ENCODE results near the gene TRIO. TPM values are rescaled to one million over a fixed set of nuclear protein-coding genes. Genes with fewer than 3 reads are reported as not detected.
A peak's percentile ranks its signal among the peaks of the same experiment; 100 is the strongest.

The TRIO gene
- total and polyA plus RNA-seq, 7 donors = 18.5 to 77.5 (median 35.0) TPM

DNA sequence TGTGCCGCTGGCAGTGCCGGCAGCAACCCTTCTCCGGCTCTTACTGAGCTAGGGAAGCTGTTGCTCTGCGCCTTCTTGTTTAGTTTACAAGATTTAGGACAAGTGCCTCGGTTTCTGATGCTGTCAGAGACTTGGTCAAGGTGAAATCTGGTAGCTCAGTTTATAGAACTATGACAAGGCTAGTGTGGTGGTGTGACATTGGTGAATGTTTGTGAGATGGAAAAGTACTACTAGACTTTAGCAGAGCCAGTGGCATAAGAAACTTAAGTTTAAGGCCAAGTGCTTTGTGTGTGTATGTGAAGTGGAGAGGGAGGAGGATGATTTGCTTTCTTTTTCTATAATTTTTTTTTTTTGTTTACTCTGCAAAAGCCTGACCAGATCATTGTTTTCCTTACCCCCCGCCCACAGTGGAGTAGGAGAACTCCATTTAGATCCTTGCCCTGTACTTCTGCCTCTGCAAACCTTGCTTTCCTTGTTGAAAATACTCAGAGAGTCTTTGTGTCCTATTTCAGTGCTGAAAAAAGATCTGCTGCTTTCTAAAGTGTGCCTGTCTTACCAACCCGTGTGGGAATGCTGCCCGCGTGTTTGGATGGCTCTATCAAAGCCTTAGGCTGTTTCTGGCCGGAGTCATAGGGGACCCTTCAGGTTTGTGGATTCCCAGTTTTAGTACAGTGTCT, 75.9 kb downstream of the TRIO start:
- Histone ChIP-seq H3K36me3 (ENCODE audit: insufficient read depth in 1 of 2, low read depth in 1 of 2) (no peaks in the 10 kb centered on the region), H3K4me3 (no peak overlapping the region), H3K9me3 (no peaks in the 10 kb centered on the region), H3K27me3 (ENCODE audit: insufficient read depth in 3 of 3, low read length in 2 of 3) (no peaks in the 10 kb centered on the region), H3K4me1 (peaks cover 74% of the 10 kb centered on the region), H3K27ac (peak overlapping the region; percentile 62)
- TF ChIP-seq, protein P1, sequence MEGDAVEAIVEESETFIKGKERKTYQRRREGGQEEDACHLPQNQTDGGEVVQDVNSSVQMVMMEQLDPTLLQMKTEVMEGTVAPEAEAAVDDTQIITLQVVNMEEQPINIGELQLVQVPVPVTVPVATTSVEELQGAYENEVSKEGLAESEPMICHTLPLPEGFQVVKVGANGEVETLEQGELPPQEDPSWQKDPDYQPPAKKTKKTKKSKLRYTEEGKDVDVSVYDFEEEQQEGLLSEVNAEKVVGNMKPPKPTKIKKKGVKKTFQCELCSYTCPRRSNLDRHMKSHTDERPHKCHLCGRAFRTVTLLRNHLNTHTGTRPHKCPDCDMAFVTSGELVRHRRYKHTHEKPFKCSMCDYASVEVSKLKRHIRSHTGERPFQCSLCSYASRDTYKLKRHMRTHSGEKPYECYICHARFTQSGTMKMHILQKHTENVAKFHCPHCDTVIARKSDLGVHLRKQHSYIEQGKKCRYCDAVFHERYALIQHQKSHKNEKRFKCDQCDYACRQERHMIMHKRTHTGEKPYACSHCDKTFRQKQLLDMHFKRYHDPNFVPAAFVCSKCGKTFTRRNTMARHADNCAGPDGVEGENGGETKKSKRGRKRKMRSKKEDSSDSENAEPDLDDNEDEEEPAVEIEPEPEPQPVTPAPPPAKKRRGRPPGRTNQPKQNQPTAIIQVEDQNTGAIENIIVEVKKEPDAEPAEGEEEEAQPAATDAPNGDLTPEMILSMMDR (IDR thresholded peaks at IDR 0.05) = no peak
- ATAC-seq (peak; percentile 29 to 63 (median 34)), DNase-seq (no peak)
- 46 to 67% (median 49%) methylated on average over 10 of the region's 10 CpGs for WGBS, 3 donors
- intact Hi-C loops (cut with DNase I) = no loop called here

DNA sequence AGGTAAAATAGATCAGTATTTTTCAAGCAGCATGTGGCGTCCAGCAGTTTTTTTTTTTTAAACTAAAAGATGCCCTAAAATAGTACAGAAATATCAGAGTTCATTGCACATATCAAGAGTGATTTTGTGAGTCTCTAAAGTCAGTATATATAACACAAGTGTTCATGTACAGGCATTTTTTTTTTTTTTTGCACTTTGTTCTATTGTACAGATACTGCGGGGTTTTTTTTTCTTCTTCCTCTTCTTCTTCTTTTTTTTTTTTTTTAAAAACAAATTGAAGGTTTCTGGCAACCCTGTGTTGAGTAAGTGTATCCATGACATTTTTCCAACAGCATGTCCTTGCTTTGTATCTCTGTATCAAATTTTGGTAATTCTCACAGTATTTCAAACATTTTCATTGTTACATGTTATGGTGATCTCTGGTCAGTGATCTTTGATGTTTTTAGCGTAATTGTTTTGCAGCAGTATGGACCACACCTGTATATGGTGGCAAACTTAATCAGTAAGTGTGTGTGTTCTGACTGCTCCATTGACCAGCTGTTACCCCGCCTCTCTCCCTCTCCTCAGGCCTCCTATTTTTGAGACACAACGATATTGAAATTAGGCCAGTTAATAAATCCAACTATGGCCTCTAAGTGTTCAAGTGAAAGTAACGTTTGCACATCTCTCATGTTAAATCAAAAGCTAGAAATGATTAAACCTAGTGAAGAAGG, 76.8 kb downstream of the TRIO start:
- ATAC-seq = no peak
- WGBS, 3 donors = 55 to 62% (median 56%) methylated on average over 6 of the region's 6 CpGs
- H3K9me3 ChIP-seq = no peaks in the 10 kb centered on the region

DNA sequence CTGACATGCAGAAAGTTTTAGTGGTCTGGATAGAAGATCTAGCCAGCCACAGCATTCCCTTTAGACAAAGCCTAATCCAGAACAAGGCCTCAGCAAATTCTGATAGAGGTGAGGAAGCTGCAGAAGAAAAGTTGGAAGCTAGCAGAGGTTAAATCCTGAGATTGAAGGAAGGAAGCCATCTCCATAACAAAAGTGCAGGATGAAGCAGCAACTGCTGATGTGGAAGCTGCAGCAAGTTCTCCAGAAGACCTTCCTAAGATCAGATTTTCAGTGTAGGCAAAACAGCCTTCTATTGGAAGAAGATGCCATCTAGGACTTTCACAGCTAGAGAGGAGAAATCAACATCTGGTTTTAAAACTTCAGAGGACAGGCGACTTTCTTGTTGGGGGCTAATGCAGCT, 77.5 kb downstream of the TRIO start:
- DNase-seq (no peak), ATAC-seq (no peak)
- no peaks in the 10 kb centered on the region for H3K36me3 ChIP-seq (ENCODE audit: insufficient read depth in 1 of 2, low read depth in 1 of 2)
- 83 to 91% (median 90%) methylated on average over 1 of the region's 1 CpG for WGBS, 3 donors
- no peaks in the 10 kb centered on the region for H3K27me3 ChIP-seq (ENCODE audit: insufficient read depth in 3 of 3, low read length in 2 of 3)
- H3K27ac ChIP-seq = peak overlapping the region; percentile 40
- H3K4me1 ChIP-seq = peaks cover 84% of the 10 kb centered on the region
- H3K4me3 ChIP-seq = no peak overlapping the region
- intact Hi-C loops (cut with DNase I) = no loop called here
- H3K9me3 ChIP-seq = no peaks in the 10 kb centered on the region
- TF ChIP-seq, protein P1 (IDR thresholded peaks at IDR 0.05) = no peak

More for the DNA sequence above, 76.8 kb downstream of the TRIO start:
- no peaks in the 10 kb centered on the region for H3K27me3 ChIP-seq (ENCODE audit: insufficient read depth in 3 of 3, low read length in 2 of 3)
- H3K36me3 ChIP-seq (ENCODE audit: insufficient read depth in 1 of 2, low read depth in 1 of 2) = no peaks in the 10 kb centered on the region
- H3K27ac ChIP-seq = peak overlapping the region; percentile 40
- H3K4me3 ChIP-seq = no peak overlapping the region
- TF ChIP-seq, protein P1 (IDR thresholded peaks at IDR 0.05) = no peak
- intact Hi-C loops (cut with DNase I) = no loop called here
- DNase-seq = no peak
- peaks cover 81% of the 10 kb centered on the region for H3K4me1 ChIP-seq

DNA sequence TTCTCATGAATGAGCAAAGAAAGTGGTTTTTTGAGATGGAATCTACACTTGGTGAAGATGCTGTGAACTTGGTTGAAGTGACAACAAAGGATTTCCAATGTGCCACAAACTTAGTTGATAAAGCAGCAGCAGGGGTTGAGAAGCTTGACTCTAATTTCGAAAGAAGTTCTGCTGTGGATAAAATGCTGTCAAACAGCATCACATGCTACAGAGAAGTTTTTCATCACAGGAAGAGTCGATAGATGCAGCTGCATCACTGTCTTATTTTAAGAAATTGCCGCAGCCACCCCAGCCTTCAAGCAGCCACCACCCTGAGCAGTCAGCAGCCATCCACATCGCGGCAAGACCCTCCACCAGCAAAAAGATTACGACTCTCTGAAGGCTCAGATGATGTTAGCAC, 78.6 kb downstream of the TRIO start:
- H3K36me3 ChIP-seq (ENCODE audit: insufficient read depth in 1 of 2, low read depth in 1 of 2) = no peaks in the 10 kb centered on the region
- 82 to 87% (median 84%) methylated on average over 6 of the region's 6 CpGs for WGBS, 3 donors
- DNase-seq (no peak), ATAC-seq (no peak)
- no peaks in the 10 kb centered on the region for H3K27me3 ChIP-seq (ENCODE audit: insufficient read depth in 3 of 3, low read length in 2 of 3)
- H3K4me1 ChIP-seq = peaks cover 80% of the 10 kb centered on the region
- H3K9me3 ChIP-seq = no peaks in the 10 kb centered on the region
- TF ChIP-seq, protein P1 (IDR thresholded peaks at IDR 0.05) = no peak
- no peak overlapping the region for H3K27ac ChIP-seq
- no peak overlapping the region for H3K4me3 ChIP-seq
- intact Hi-C loops (cut with DNase I) = no loop called here

Data from psoas muscle (tissue), 8 donors.